ENCODE results near the gene NOP53.

Gene NOP53
- long read RNA-seq, transcript NOP53-206 (2 exons, 265 nt) = minor isoform, 13 of 418 reads
- long read RNA-seq, transcript NOP53-201 (13 exons, 1,528 nt) = major isoform, 378 of 418 reads
- long read RNA-seq, partial matches to known transcripts = 16 of 418 reads
- long read RNA-seq, other reads (novel, unspliced or antisense) = 11 of 418 reads

DNA sequence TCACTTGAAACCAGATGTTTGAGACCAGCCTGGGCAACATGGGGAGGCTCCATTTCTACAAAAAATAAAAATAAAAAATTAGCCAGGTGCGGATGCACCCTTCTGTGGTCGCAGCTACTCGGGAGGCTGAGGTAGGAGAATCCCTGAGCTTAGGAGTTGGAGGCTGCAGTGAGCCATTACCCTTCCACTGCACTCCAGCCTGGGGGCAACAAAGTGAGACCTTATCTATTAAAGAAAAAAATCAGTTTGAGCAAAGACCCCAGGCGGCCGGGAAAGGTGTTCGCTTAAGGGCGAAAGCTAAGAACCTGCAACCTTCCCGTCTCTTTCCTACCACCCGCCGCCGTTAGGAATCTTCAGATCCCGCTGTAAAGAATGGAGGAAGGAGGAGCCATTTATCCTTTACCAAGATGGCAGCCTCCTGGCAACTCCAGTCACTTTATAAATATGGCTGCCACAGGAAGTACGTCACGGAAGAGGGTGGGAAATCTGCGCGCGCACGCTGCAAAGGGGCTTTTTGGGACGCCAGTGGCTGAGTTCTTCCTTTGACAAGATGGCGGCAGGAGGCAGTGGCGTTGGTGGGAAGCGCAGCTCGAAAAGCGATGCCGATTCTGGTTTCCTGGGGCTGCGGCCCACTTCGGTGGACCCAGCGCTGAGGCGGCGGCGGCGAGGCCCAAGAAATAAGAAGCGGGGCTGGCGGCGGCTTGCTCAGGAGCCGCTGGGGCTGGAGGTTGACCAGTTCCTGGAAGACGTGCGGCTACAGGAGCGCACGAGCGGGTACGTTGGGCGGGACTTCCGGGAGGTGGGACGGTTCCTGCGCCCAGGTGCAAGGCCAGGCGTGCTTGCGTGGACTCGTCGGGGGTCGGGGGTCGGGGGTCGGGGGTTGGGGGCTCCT is at the start of gene NOP53:
Gene NOP53, plus strand, starts transcription at position 537 of the 892 bp plus-strand sequence. Its CDS starts 14 bp downstream, at position 551.
- H3K4me3 ChIP-seq (replicated peaks; ENCODE audit: insufficient read depth, low read length) = peak within 1 kb of the TSS; percentile 65
- H3K27me3 ChIP-seq (ENCODE audit: insufficient read depth, poor library complexity, severe bottlenecking) = no peaks in the 10 kb centered on the region
- H3K27ac ChIP-seq (replicated peaks) = peak within 1 kb of the TSS; percentile 97
- DNase-seq (ENCODE audit: low read depth in 1 of 2, low spot score in 1 of 2) = peak; percentile 89 to 97
- TF ChIP-seq, protein P1, sequence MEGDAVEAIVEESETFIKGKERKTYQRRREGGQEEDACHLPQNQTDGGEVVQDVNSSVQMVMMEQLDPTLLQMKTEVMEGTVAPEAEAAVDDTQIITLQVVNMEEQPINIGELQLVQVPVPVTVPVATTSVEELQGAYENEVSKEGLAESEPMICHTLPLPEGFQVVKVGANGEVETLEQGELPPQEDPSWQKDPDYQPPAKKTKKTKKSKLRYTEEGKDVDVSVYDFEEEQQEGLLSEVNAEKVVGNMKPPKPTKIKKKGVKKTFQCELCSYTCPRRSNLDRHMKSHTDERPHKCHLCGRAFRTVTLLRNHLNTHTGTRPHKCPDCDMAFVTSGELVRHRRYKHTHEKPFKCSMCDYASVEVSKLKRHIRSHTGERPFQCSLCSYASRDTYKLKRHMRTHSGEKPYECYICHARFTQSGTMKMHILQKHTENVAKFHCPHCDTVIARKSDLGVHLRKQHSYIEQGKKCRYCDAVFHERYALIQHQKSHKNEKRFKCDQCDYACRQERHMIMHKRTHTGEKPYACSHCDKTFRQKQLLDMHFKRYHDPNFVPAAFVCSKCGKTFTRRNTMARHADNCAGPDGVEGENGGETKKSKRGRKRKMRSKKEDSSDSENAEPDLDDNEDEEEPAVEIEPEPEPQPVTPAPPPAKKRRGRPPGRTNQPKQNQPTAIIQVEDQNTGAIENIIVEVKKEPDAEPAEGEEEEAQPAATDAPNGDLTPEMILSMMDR (IDR thresholded peaks at IDR 0.05; ENCODE audit: insufficient read depth, low read length) = no peak
- TF ChIP-seq, protein P2, sequence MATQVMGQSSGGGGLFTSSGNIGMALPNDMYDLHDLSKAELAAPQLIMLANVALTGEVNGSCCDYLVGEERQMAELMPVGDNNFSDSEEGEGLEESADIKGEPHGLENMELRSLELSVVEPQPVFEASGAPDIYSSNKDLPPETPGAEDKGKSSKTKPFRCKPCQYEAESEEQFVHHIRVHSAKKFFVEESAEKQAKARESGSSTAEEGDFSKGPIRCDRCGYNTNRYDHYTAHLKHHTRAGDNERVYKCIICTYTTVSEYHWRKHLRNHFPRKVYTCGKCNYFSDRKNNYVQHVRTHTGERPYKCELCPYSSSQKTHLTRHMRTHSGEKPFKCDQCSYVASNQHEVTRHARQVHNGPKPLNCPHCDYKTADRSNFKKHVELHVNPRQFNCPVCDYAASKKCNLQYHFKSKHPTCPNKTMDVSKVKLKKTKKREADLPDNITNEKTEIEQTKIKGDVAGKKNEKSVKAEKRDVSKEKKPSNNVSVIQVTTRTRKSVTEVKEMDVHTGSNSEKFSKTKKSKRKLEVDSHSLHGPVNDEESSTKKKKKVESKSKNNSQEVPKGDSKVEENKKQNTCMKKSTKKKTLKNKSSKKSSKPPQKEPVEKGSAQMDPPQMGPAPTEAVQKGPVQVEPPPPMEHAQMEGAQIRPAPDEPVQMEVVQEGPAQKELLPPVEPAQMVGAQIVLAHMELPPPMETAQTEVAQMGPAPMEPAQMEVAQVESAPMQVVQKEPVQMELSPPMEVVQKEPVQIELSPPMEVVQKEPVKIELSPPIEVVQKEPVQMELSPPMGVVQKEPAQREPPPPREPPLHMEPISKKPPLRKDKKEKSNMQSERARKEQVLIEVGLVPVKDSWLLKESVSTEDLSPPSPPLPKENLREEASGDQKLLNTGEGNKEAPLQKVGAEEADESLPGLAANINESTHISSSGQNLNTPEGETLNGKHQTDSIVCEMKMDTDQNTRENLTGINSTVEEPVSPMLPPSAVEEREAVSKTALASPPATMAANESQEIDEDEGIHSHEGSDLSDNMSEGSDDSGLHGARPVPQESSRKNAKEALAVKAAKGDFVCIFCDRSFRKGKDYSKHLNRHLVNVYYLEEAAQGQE (IDR thresholded peaks at IDR 0.05; ENCODE audit: insufficient replicate concordance, low read depth) = peak; percentile 79
- no peak for TF ChIP-seq SPI1 (IDR thresholded peaks at IDR 0.05; ENCODE audit: borderline replicate concordance, low read depth)
- TF ChIP-seq POLR2AphosphoS5 (IDR thresholded peaks at IDR 0.05; ENCODE audit: low read depth) = peak; percentile 97
- TF ChIP-seq GABPA (IDR thresholded peaks at IDR 0.05; ENCODE audit: low read depth) = peak; percentile 87

- no peak for DNase-seq (ENCODE audit: low read depth in 1 of 2, low spot score in 1 of 2)
- Histone ChIP-seq H3K4me3 (replicated peaks; ENCODE audit: insufficient read depth, low read length) (no peak overlapping the region), H3K27me3 (ENCODE audit: insufficient read depth, poor library complexity, severe bottlenecking) (no peaks in the 10 kb centered on the region), H3K27ac (replicated peaks) (no peak overlapping the region)
- TF ChIP-seq, protein P1 (IDR thresholded peaks at IDR 0.05; ENCODE audit: insufficient read depth, low read length) = no peak
- no peak for TF ChIP-seq SPI1 (IDR thresholded peaks at IDR 0.05; ENCODE audit: borderline replicate concordance, low read depth)
- no peak for TF ChIP-seq GABPA (IDR thresholded peaks at IDR 0.05; ENCODE audit: low read depth)
These were observed 48.7 kb upstream of the NOP53 start for GRCh38 chr19:47696635-47697034.

- TF ChIP-seq POLR2AphosphoS5 (IDR thresholded peaks at IDR 0.05; ENCODE audit: low read depth) (no peak), SPI1 (IDR thresholded peaks at IDR 0.05; ENCODE audit: borderline replicate concordance, low read depth) (peak; percentile 79; the same call in 1 of the 2 replicates), GABPA (IDR thresholded peaks at IDR 0.05; ENCODE audit: low read depth) (no peak)
- TF ChIP-seq, protein P1 (IDR thresholded peaks at IDR 0.05; ENCODE audit: insufficient read depth, low read length) = peak; percentile 99
- peak; percentile 66 to 76 for DNase-seq (ENCODE audit: low read depth in 1 of 2, low spot score in 1 of 2)
- Histone ChIP-seq H3K27ac (replicated peaks) (no peak overlapping the region), H3K4me3 (replicated peaks; ENCODE audit: insufficient read depth, low read length) (no peak overlapping the region), H3K27me3 (ENCODE audit: insufficient read depth, poor library complexity, severe bottlenecking) (no peaks in the 10 kb centered on the region)
These were observed 47.3 kb upstream of the NOP53 start for GRCh38 chr19:47697863-47698609.

GRCh38 chr19:47698631-47699359 is 46.6 kb upstream of the NOP53 start:
- no peaks in the 10 kb centered on the region for H3K27me3 ChIP-seq (ENCODE audit: insufficient read depth, poor library complexity, severe bottlenecking)
- TF ChIP-seq SPI1 (IDR thresholded peaks at IDR 0.05; ENCODE audit: borderline replicate concordance, low read depth) = no peak
- TF ChIP-seq, protein P2 (IDR thresholded peaks at IDR 0.05; ENCODE audit: insufficient replicate concordance, low read depth) = no peak
- no peak for TF ChIP-seq GABPA (IDR thresholded peaks at IDR 0.05; ENCODE audit: low read depth)
- TF ChIP-seq POLR2AphosphoS5 (IDR thresholded peaks at IDR 0.05; ENCODE audit: low read depth) = no peak
- TF ChIP-seq, protein P1 (IDR thresholded peaks at IDR 0.05; ENCODE audit: insufficient read depth, low read length) = no peak
- DNase-seq (ENCODE audit: low read depth in 1 of 2, low spot score in 1 of 2) = no peak
- no peak overlapping the region for H3K4me3 ChIP-seq (replicated peaks; ENCODE audit: insufficient read depth, low read length)
- H3K27ac ChIP-seq (replicated peaks) = no peak overlapping the region
